Measurements from ENCODE around the gene VAPB. TPM values are rescaled to one million over a fixed set of nuclear protein-coding genes. Genes with fewer than 3 reads are reported as not detected.

The VAPB gene
- total RNA-seq, 4 donors from 2014 or later, result 10.9 to 20.4 (median 17.9) TPM

DNA sequence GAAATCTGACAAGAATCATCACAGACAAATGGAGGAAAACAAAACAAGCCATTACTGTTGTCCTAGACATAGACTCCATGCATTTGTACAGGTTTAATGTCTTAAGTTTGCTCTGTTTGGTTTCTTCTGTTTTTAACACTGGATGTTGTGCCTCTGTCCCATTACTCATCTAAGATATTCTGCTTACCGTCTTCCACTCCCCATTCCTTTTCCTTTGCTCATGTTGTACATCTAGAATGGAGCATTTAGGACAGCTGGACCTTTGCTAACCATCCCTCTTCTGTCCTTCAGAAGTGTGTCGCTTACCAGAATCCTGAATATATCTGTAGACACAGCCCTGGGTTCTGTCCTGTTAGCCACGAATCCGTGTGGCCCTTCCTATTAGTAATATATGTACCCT, 44.3 kb upstream of the VAPB start:
- no peak overlapping the region for H3K4me3 ChIP-seq
- no peak overlapping the region for H3K27ac ChIP-seq
- H3K4me1 ChIP-seq, result no peaks in the 10 kb centered on the region
- DNase-seq (ENCODE audit: low spot score in 2 of 2), result no peak
- no peaks in the 10 kb centered on the region for H3K9me3 ChIP-seq
- 93% methylated on average over 4 of the region's 4 CpGs for WGBS
- no peaks in the 10 kb centered on the region for H3K27me3 ChIP-seq
- H3K36me3 ChIP-seq, result peaks cover 34% of the 10 kb centered on the region
- TF ChIP-seq, protein P1, sequence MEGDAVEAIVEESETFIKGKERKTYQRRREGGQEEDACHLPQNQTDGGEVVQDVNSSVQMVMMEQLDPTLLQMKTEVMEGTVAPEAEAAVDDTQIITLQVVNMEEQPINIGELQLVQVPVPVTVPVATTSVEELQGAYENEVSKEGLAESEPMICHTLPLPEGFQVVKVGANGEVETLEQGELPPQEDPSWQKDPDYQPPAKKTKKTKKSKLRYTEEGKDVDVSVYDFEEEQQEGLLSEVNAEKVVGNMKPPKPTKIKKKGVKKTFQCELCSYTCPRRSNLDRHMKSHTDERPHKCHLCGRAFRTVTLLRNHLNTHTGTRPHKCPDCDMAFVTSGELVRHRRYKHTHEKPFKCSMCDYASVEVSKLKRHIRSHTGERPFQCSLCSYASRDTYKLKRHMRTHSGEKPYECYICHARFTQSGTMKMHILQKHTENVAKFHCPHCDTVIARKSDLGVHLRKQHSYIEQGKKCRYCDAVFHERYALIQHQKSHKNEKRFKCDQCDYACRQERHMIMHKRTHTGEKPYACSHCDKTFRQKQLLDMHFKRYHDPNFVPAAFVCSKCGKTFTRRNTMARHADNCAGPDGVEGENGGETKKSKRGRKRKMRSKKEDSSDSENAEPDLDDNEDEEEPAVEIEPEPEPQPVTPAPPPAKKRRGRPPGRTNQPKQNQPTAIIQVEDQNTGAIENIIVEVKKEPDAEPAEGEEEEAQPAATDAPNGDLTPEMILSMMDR (IDR thresholded peaks at IDR 0.05), result no peak
- TF ChIP-seq POLR2A (IDR thresholded peaks at IDR 0.05) (no peak), EP300 (IDR thresholded peaks at IDR 0.05) (no peak), POLR2AphosphoS5 (IDR thresholded peaks at IDR 0.05) (no peak)

- Histone ChIP-seq H3K27ac (no peak overlapping the region), H3K36me3 (peaks cover 28% of the 10 kb centered on the region), H3K27me3 (no peaks in the 10 kb centered on the region), H3K9me3 (no peaks in the 10 kb centered on the region), H3K4me3 (no peak overlapping the region), H3K4me1 (no peaks in the 10 kb centered on the region)
- no peak for DNase-seq (ENCODE audit: low spot score in 2 of 2)
- WGBS, result 76% methylated on average over 3 of the region's 3 CpGs
- TF ChIP-seq POLR2AphosphoS5 (IDR thresholded peaks at IDR 0.05) (no peak), POLR2A (IDR thresholded peaks at IDR 0.05) (no peak), EP300 (IDR thresholded peaks at IDR 0.05) (no peak)
- TF ChIP-seq, protein P1 (IDR thresholded peaks at IDR 0.05), result no peak
Measured at GRCh38 chr20:58349570-58349969, 39.5 kb upstream of the VAPB start.

- Histone ChIP-seq H3K9me3 (no peaks in the 10 kb centered on the region), H3K4me3 (no peak overlapping the region), H3K27me3 (no peaks in the 10 kb centered on the region), H3K36me3 (peaks cover 31% of the 10 kb centered on the region), H3K27ac (no peak overlapping the region), H3K4me1 (no peaks in the 10 kb centered on the region)
- WGBS, result 92% methylated on average over 2 of the region's 2 CpGs
- TF ChIP-seq EP300 (IDR thresholded peaks at IDR 0.05), result no peak
- TF ChIP-seq POLR2AphosphoS5 (IDR thresholded peaks at IDR 0.05), result no peak
- TF ChIP-seq POLR2A (IDR thresholded peaks at IDR 0.05), result no peak
- TF ChIP-seq, protein P1 (IDR thresholded peaks at IDR 0.05), result no peak
- no peak for DNase-seq (ENCODE audit: low spot score in 2 of 2)
Measured at GRCh38 chr20:58352468-58352867, 36.6 kb upstream of the VAPB start.

GRCh38 chr20:58359441-58359840, 29.6 kb upstream of the VAPB start:
- Histone ChIP-seq H3K36me3 (peaks cover 60% of the 10 kb centered on the region), H3K4me3 (no peak overlapping the region), H3K9me3 (no peaks in the 10 kb centered on the region), H3K27me3 (no peaks in the 10 kb centered on the region), H3K4me1 (no peaks in the 10 kb centered on the region), H3K27ac (no peak overlapping the region)
- TF ChIP-seq EP300 (IDR thresholded peaks at IDR 0.05) (no peak), POLR2AphosphoS5 (IDR thresholded peaks at IDR 0.05) (no peak), POLR2A (IDR thresholded peaks at IDR 0.05) (no peak)
- TF ChIP-seq, protein P1 (IDR thresholded peaks at IDR 0.05), result no peak
- DNase-seq (ENCODE audit: low spot score in 2 of 2), result no peak
- 68% methylated on average over 8 of the region's 8 CpGs for WGBS

DNA sequence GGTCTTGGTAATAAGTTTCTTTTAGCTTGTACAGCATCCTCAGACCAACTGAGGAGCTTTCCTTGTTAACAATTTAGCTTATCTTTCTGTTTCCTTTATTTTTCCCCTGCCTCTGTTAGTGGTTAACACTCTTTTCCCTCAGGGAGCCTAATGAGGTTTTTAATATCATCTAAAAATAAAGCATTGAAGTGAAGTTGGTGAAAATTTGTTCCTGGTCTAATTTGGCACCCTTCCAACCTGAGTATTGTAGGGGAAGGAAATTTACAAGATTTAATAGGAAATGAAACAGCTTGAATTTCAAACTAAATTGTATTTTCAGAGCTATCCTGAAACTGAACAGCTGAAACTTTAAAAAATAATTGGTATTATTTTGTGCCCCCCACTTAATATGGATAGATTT, 28.1 kb upstream of the VAPB start:
- H3K9me3 ChIP-seq, result no peaks in the 10 kb centered on the region
- peaks cover 54% of the 10 kb centered on the region for H3K36me3 ChIP-seq
- TF ChIP-seq, protein P1 (IDR thresholded peaks at IDR 0.05), result no peak
- no peak for TF ChIP-seq POLR2A (IDR thresholded peaks at IDR 0.05)
- TF ChIP-seq EP300 (IDR thresholded peaks at IDR 0.05), result no peak
- no peak for TF ChIP-seq POLR2AphosphoS5 (IDR thresholded peaks at IDR 0.05)
- no peak overlapping the region for H3K27ac ChIP-seq
- no peak overlapping the region for H3K4me3 ChIP-seq
- H3K4me1 ChIP-seq, result no peaks in the 10 kb centered on the region
- DNase-seq (ENCODE audit: low spot score in 2 of 2), result no peak
- H3K27me3 ChIP-seq, result no peaks in the 10 kb centered on the region
